ENCODE data around the gene SIN3A.

- no peak for TF ChIP-seq CTCF (IDR thresholded peaks at IDR 0.05)
- TF ChIP-seq POLR2A (IDR thresholded peaks at IDR 0.05) = no peak
Measured at GRCh38 chr15:75349851-75350588, 101.5 kb downstream of the SIN3A start.

Data from prostate gland (tissue), 2 donors.